HL-60 (cell line): ENCODE measurements around the gene EIF1.

ENCODE experiments used
- DNase-seq, 2 experiments: peaks; one replicate each; pipeline ENCODE4 v3.0.0-alpha.2; 2010 to 2020; ENCODE audit warnings: low read depth in 1 of 2, low spot score in 1 of 2
- H3K27ac ChIP-seq: fragments of 250-450 bp; sonication (Bioruptor Pico); replicated peaks from 2 replicates; pipeline ENCODE4 v1.5.1; 2020; ENCODE audit warnings: mild to moderate bottlenecking, moderate library complexity
- H3K27me3 ChIP-seq: fragments of 250-450 bp; sonication (Bioruptor Pico); 2 replicates; pipeline ENCODE4 v1.5.1; 2021; ENCODE audit warnings: mild to moderate bottlenecking, moderate library complexity; ENCODE audit not compliant: insufficient read depth, poor library complexity, severe bottlenecking
- H3K4me3 ChIP-seq: replicated peaks from 2 replicates; pipeline ENCODE4 v1.5.1; 2011; ENCODE audit warnings: mild to moderate bottlenecking, control low read depth, low read length; ENCODE audit not compliant: insufficient read depth
- GABPA ChIP-seq: IDR thresholded peaks from 2 replicates; pipeline ENCODE4 v1.6.1; 2012; ENCODE audit warnings: low read depth
- POLR2AphosphoS5 ChIP-seq: IDR thresholded peaks from 2 replicates; pipeline ENCODE4 v1.6.1; 2012; ENCODE audit warnings: low read depth
- REST ChIP-seq: IDR thresholded peaks from 2 replicates; pipeline ENCODE4 v1.6.1; 2012; ENCODE audit warnings: low read depth; ENCODE audit not compliant: insufficient replicate concordance
- SPI1 ChIP-seq: IDR thresholded peaks from 2 replicates; pipeline ENCODE4 v1.6.1; 2012; ENCODE audit warnings: low read depth, mild to moderate bottlenecking, borderline replicate concordance
- TF ChIP-seq, protein P1 (sequence below): IDR thresholded peaks from one replicate; pipeline ENCODE4 v1.5.1; 2011; ENCODE audit warnings: low read length, control low read depth, inconsistent platforms; ENCODE audit not compliant: insufficient read depth

EIF1 gene

GRCh38 chr17:41651625-41652460 is 36.8 kb upstream of the EIF1 start:
- H3K27ac ChIP-seq = no peak overlapping the region
- TF ChIP-seq, protein P1, sequence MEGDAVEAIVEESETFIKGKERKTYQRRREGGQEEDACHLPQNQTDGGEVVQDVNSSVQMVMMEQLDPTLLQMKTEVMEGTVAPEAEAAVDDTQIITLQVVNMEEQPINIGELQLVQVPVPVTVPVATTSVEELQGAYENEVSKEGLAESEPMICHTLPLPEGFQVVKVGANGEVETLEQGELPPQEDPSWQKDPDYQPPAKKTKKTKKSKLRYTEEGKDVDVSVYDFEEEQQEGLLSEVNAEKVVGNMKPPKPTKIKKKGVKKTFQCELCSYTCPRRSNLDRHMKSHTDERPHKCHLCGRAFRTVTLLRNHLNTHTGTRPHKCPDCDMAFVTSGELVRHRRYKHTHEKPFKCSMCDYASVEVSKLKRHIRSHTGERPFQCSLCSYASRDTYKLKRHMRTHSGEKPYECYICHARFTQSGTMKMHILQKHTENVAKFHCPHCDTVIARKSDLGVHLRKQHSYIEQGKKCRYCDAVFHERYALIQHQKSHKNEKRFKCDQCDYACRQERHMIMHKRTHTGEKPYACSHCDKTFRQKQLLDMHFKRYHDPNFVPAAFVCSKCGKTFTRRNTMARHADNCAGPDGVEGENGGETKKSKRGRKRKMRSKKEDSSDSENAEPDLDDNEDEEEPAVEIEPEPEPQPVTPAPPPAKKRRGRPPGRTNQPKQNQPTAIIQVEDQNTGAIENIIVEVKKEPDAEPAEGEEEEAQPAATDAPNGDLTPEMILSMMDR = no peak
- no peak for TF ChIP-seq REST
- no peak for TF ChIP-seq POLR2AphosphoS5
- TF ChIP-seq GABPA = no peak
- TF ChIP-seq SPI1 = no peak
- no peak for DNase-seq
- H3K27me3 ChIP-seq = no peaks in the 10 kb centered on the region
- H3K4me3 ChIP-seq = no peak overlapping the region

- Histone ChIP-seq H3K27me3 (no peaks in the 10 kb centered on the region), H3K27ac (no peak overlapping the region), H3K4me3 (no peak overlapping the region)
- no peak for DNase-seq
- TF ChIP-seq GABPA (no peak), REST (no peak), POLR2AphosphoS5 (no peak), SPI1 (no peak)
- TF ChIP-seq, protein P1 = no peak
Observed at GRCh38 chr17:41652461-41652970, 36.2 kb upstream of the EIF1 start.

GRCh38 chr17:41653421-41653820 is 35.3 kb upstream of the EIF1 start:
- no peak for TF ChIP-seq SPI1
- TF ChIP-seq, protein P1 = no peak
- TF ChIP-seq REST = no peak
- TF ChIP-seq GABPA = no peak
- TF ChIP-seq POLR2AphosphoS5 = no peak
- Histone ChIP-seq H3K27me3 (no peaks in the 10 kb centered on the region), H3K4me3 (no peak overlapping the region), H3K27ac (no peak overlapping the region)
- DNase-seq = no peak
